Measurements from ENCODE around the gene SPTB. TPM values are rescaled to one million over a fixed set of nuclear protein-coding genes. Genes with fewer than 3 reads are reported as not detected.

Gene SPTB
- total RNA-seq, 1 experiment from 2014 or later = 2.3 TPM

DNA sequence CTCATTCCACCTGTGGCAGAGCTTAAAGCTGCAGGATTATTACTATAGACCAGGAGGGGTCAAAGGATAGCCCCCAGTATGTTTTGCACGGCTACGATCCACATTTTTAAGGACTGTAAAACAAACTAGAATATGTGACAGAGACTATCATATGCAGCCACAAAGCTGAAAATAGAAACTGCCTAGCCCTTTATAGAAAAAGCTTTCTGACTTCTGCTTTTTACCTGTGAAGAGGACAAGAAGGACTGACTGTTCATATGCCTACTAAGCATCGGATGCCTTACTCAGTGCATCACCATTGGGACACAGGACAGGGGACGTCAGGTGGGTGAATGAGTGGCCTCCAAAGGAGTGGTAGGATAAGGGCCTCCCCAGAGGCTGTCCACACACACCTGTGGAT, 29.8 kb downstream of the SPTB start:
- peaks cover 2% of the 10 kb centered on the region for H4K20me1 ChIP-seq (ENCODE audit: control insufficient read depth, insufficient read depth, insufficient read length)
- H2BK15ac ChIP-seq (ENCODE audit: low read depth, low read length) = no peak overlapping the region
- no peak overlapping the region for H3K14ac ChIP-seq (ENCODE audit: insufficient read depth, low read length)
- H4K8ac ChIP-seq (replicated peaks; ENCODE audit: insufficient read length, low read depth, low read length) = no peak overlapping the region
- no peak overlapping the region for H3K4me2 ChIP-seq (ENCODE audit: insufficient read depth, insufficient read length, low read length)
- no peaks in the 10 kb centered on the region for H3K23me2 ChIP-seq (ENCODE audit: insufficient read length, low read depth, low read length, poor library complexity, severe bottlenecking)
- H3K9me3 ChIP-seq (ENCODE audit: control insufficient read depth, low read depth, low read length) = no peaks in the 10 kb centered on the region
- H2BK5ac ChIP-seq (ENCODE audit: insufficient read length, low read length) = no peak overlapping the region
- Mint-ChIP-seq H3K27me3 (ENCODE audit: low read depth) (peaks cover 15% of the 10 kb centered on the region), H3K9me3 (no peaks in the 10 kb centered on the region), H3K36me3 (ENCODE audit: insufficient read depth in 1 of 3, low read depth in 3 of 3) (no peaks in the 10 kb centered on the region), H3K4me3 (no peak overlapping the region), H3K27ac (no peak overlapping the region), H3K4me1 (peaks cover 18 to 23% of the 10 kb centered on the region in 2 experiments)
- H2AFZ ChIP-seq (ENCODE audit: low read length) = no peak overlapping the region
- DNase-seq = no peak
- no peak overlapping the region for H2BK20ac ChIP-seq (ENCODE audit: low read depth, low read length, poor library complexity, severe bottlenecking)
- H3K56ac ChIP-seq (ENCODE audit: insufficient read length, low read depth, low read length) = no peak overlapping the region
- no peak overlapping the region for H3K18ac ChIP-seq (ENCODE audit: insufficient read length, low read depth, low read length)
- H2BK12ac ChIP-seq (ENCODE audit: insufficient read length, low read depth, low read length) = no peak overlapping the region
- no peak overlapping the region for H2BK120ac ChIP-seq (ENCODE audit: low read depth, low read length, poor library complexity, severe bottlenecking)
- no peak overlapping the region for H3T11ph ChIP-seq (ENCODE audit: low read length)
- no peaks in the 10 kb centered on the region for H3K79me1 ChIP-seq (ENCODE audit: insufficient read depth, low read depth, low read length, poor library complexity, severe bottlenecking)
- H3K4ac ChIP-seq (ENCODE audit: low read depth, low read length) = no peak overlapping the region
- no peak overlapping the region for H3K23ac ChIP-seq (ENCODE audit: insufficient read length, low read depth, low read length)
- no peak overlapping the region for H4K91ac ChIP-seq (ENCODE audit: insufficient read length, low read depth, low read length)
- TF ChIP-seq, protein P1, sequence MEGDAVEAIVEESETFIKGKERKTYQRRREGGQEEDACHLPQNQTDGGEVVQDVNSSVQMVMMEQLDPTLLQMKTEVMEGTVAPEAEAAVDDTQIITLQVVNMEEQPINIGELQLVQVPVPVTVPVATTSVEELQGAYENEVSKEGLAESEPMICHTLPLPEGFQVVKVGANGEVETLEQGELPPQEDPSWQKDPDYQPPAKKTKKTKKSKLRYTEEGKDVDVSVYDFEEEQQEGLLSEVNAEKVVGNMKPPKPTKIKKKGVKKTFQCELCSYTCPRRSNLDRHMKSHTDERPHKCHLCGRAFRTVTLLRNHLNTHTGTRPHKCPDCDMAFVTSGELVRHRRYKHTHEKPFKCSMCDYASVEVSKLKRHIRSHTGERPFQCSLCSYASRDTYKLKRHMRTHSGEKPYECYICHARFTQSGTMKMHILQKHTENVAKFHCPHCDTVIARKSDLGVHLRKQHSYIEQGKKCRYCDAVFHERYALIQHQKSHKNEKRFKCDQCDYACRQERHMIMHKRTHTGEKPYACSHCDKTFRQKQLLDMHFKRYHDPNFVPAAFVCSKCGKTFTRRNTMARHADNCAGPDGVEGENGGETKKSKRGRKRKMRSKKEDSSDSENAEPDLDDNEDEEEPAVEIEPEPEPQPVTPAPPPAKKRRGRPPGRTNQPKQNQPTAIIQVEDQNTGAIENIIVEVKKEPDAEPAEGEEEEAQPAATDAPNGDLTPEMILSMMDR (conservative IDR thresholded peaks at IDR 0.05) = no peak
- WGBS (ENCODE audit: extremely low coverage, insufficient read length, low lambda C conversion rate) = no CpG with 5 or more reads among the region's 4 CpGs
- H3K27me3 ChIP-seq (ENCODE audit: insufficient read depth, low read length) = no peaks in the 10 kb centered on the region
- H2AK5ac ChIP-seq (ENCODE audit: insufficient read length, low read length) = no peak overlapping the region
- no peak overlapping the region for H4K5ac ChIP-seq (ENCODE audit: insufficient read length, low read depth, low read length)
- no peaks in the 10 kb centered on the region for H3K79me2 ChIP-seq (ENCODE audit: insufficient read depth, low read length)
- H3K4me1 ChIP-seq (ENCODE audit: insufficient read depth, low read length) = peaks cover 2% of the 10 kb centered on the region; the same call in 1 of the 2 replicates
- no peak overlapping the region for H3K27ac ChIP-seq (ENCODE audit: insufficient read length, low read depth, low read length)
- H3K9ac ChIP-seq (ENCODE audit: extremely low read depth, insufficient read length, low read length) = no peak overlapping the region
